ENCODE data around the gene PACRG. TPM values are rescaled to one million over a fixed set of nuclear protein-coding genes. Genes with fewer than 3 reads are reported as not detected.

The PACRG gene
- total and polyA plus RNA-seq, 2 of the 8 experiments (the other 6 are each of a cell fraction or from before 2014, with no cell fraction given) = 0.44 to 0.54 TPM

- TF ChIP-seq HDAC6 (IDR thresholded peaks at IDR 0.05; ENCODE audit: low read depth, low read length) = no peak
- TF ChIP-seq SP1 (IDR thresholded peaks at IDR 0.05; ENCODE audit: low read depth, low read length) = no peak
These were observed 12.2 kb upstream of the PACRG start (continued) for GRCh38 chr6:162715601-162716000.
